ENCODE measurements around the gene MINDY4. TPM values are rescaled to one million over a fixed set of nuclear protein-coding genes. Genes with fewer than 3 reads are reported as not detected.

Gene MINDY4
- total and polyA plus RNA-seq, 2 of the 4 experiments (the other 2 are of a cell fraction) = 1.8 to 3.6 TPM

GRCh38 chr7:30907527-30908267 is 136.5 kb downstream of the MINDY4 start:
- no peak overlapping the region for H2BK20ac ChIP-seq (ENCODE audit: low read depth, low read length)
- H3K36me3 ChIP-seq (ENCODE audit: control insufficient read depth, insufficient read depth, low read length) = no peaks in the 10 kb centered on the region
- no peak overlapping the region for H2AK9ac ChIP-seq (replicated peaks; ENCODE audit: low read depth, low read length, poor library complexity)
- H3K4ac ChIP-seq (ENCODE audit: low read depth, low read length) = no peak overlapping the region
- H3K4me2 ChIP-seq (ENCODE audit: low read depth, low read length) = no peak overlapping the region
- H3K9me1 ChIP-seq (ENCODE audit: insufficient read depth, low read length) = 0 out of 2 replicates have a peak, but pooled peaks cover 5% of the 10 kb centered on the region
- in situ Hi-C loops (cut with MboI; ENCODE audit: low sequenced_read_pairs) (no loop called here), dilution Hi-C loops (cut with HindIII; ENCODE audit: low sequenced_read_pairs, unreplicated experiment) (no loop called here), intact Hi-C loops (cut with micrococcal nuclease) (no loop called here)
- no peak overlapping the region for H4K8ac ChIP-seq (ENCODE audit: low read depth in 2 of 2, low read length in 2 of 2)
- H3K4me3 ChIP-seq (ENCODE audit: insufficient read depth, low read depth, low read length) = no peak overlapping the region
- H4K91ac ChIP-seq (ENCODE audit: insufficient read depth, low read depth, low read length) = no peak overlapping the region
- no peak overlapping the region for H2BK5ac ChIP-seq (ENCODE audit: low read depth, low read length, poor library complexity, severe bottlenecking)
- H3K14ac ChIP-seq (replicated peaks; ENCODE audit: low read depth, low read length) = no peak overlapping the region
- no peak overlapping the region for H4K5ac ChIP-seq (ENCODE audit: low read depth, low read length)
- DNase-seq (no peak), ATAC-seq (ENCODE audit: low read depth) (no peak)
- no peak overlapping the region for H3K18ac ChIP-seq (ENCODE audit: low read depth, low read length)
- ChIA-PET CTCF (interaction anchor here (1.2 kb wide), 1 partner anchor 11 kb away, joined by 4 read pairs; no protein-coding TSS in a partner anchor), POLR2A (ENCODE audit: unreplicated experiment) (no interaction called here)
- H3K23ac ChIP-seq (ENCODE audit: low read depth, low read length) = no peak overlapping the region
- 81% methylated on average over 10 of the region's 14 CpGs; no CpG with 5 or more reads in 1 of the 2 experiments for WGBS, 2 experiments (ENCODE audit: extremely low coverage in 2 of 2, insufficient read length in 1 of 2)
- no peak overlapping the region for H3K9ac ChIP-seq (ENCODE audit: low read depth, low read length)
- no peak overlapping the region for H2AFZ ChIP-seq (replicated peaks; ENCODE audit: low read length, poor library complexity)
- H2AK5ac ChIP-seq (ENCODE audit: low read depth, low read length) = no peak overlapping the region; the same call in 1 of the 2 replicates
- H3K4me1 ChIP-seq (ENCODE audit: control insufficient read depth, insufficient read depth, low read length) = peaks cover 6% of the 10 kb centered on the region
- no TSS peak for BruUV-seq (replicated peaks)
- H2BK15ac ChIP-seq (ENCODE audit: low read depth, low read length) = no peak overlapping the region
- no peaks in the 10 kb centered on the region for H4K20me1 ChIP-seq (ENCODE audit: insufficient read depth, low read length)
- no peaks in the 10 kb centered on the region for H3K79me1 ChIP-seq (ENCODE audit: low read depth in 1 of 2, low read length in 2 of 2)
- H3K9me3 ChIP-seq (ENCODE audit: control insufficient read depth, insufficient read depth, low read length) = no peaks in the 10 kb centered on the region
- H2BK120ac ChIP-seq (ENCODE audit: low read depth, low read length) = no peak overlapping the region
- no peak for TF ChIP-seq FOS (IDR thresholded peaks at IDR 0.05; ENCODE audit: low read depth, low read length)
- no peak for TF ChIP-seq SMC3 (IDR thresholded peaks at IDR 0.05; ENCODE audit: low read depth, low read length)
- TF ChIP-seq MAZ (IDR thresholded peaks at IDR 0.05; ENCODE audit: borderline replicate concordance, low read depth, low read length) = no peak
- TF ChIP-seq BHLHE40 (IDR thresholded peaks at IDR 0.05; ENCODE audit: low read depth, low read length) = no peak
- H3K27ac ChIP-seq (ENCODE audit: insufficient read depth, low read length) = no peak overlapping the region
- H3K27me3 ChIP-seq (ENCODE audit: control insufficient read depth, insufficient read depth, low read length) = peaks cover 3% of the 10 kb centered on the region; the same call in 1 of the 2 replicates
- no peak overlapping the region for H3K56ac ChIP-seq (ENCODE audit: extremely low read depth, insufficient read depth, low read length)

Data from IMR-90 (cell line).